ENCODE data around the gene ZNF117.
"Not testable (repeated sequence)": the region's sequence is repeated elsewhere in the genome, so short reads cannot be mapped to it uniquely, and the experiment has no call there.

ZNF117 gene

GRCh38 chr7:64993901-64994300 lies 3.1 kb upstream of the ZNF117 start:
- DNase-seq: no peak

DNA sequence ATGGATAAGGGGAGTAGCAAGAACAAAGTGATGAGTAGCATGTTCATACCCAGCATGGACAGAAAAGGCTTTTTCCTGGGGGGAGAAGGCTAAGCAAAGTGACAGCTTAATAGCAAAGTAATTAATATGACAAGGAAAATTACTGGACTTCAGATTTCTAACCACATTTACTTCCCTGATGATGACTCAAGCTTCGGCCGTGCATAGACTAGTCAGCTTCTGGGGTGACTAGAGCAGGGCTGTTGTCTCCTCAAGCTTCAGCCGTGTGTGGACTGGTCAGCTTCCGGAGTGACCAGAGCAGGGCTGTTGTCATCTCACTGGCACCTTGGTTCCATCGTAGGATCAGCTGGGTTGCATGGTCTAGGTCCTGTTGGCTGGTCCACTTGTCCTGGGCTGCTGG lies 2.1 kb upstream of the ZNF117 start:
- no peak for DNase-seq

GRCh38 chr7:64990216-64990615 lies 620 bp downstream of the ZNF117 start:
- DNase-seq: no peak

- no peak for DNase-seq
These were observed 12.2 kb downstream of the ZNF117 start for GRCh38 chr7:64978497-64979203.

GRCh38 chr7:64965594-64965993 lies 25.2 kb downstream of the ZNF117 start:
- DNase-seq: no peak

DNA sequence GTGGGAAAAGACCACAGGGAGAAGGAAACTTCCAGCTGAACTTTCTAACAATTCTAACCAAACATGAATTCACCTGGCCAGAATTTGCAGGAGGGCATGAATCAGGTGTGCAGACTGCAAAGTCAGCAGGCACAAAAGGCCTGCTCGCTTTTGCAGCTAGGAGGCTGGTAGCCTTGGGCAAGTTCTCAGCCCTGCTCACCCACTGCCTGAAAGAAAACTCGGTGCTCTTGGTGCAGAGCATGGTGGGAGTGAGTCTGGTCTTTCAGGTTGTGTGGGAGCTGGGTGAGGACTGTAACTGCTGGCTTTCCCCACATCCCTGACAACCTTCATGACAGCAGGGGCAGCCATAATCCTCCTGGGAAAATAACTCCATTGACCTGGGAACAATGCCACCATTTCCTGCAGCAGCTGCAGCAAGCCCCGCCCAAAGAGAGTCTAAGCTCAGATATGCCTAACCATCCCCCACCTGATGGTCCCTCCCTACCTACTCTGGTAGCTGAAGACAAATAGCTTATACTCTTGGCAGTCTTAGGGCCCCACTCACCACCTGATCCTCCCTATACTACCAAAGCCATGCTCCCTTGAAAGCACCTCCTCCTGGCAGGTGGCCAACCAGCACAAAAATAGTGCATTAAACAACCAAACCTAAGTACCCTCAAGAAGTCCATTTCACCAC lies 31.6 kb downstream of the ZNF117 start:
- DNase-seq: no peak

DNA sequence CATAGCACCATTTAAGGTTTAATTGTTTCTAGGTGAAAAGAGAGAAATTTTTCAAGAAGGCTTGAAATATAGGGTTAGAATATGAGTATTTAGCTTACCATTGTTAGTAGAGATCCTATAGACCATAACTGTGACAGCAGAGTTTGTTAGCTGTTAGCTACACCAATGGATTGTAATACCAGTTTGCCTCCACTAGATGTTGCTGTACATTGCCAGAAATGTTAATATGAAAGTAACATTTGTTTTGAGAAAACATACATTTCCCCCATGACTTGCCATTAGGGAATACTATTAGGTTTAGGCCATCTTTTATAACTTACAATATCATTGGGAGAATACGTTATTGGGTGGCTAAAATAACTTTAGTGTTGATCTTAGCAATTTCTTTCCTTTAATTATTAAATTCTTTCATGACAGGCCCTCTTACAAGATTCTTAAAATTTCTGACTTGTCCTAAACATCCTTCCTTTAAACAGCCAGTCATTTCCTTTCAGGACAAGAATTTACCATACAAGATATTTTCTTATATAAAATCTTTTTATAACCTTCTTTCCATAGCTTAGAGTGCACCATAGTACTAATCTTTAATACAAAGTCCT lies 39.5 kb downstream of the ZNF117 start:
- no peak for DNase-seq

- not testable (repeated sequence) for DNase-seq
These were observed 40.2 kb downstream of the ZNF117 start for GRCh38 chr7:64950673-64951072.

GRCh38 chr7:64948774-64949173 lies 42.1 kb downstream of the ZNF117 start:
- not testable (repeated sequence) for DNase-seq

GRCh38 chr7:64947252-64948000 lies 43.4 kb downstream of the ZNF117 start:
- DNase-seq: no peak

GRCh38 chr7:64946772-64947171 lies 44.1 kb downstream of the ZNF117 start:
- DNase-seq: peak; percentile 19 to 39

GRCh38 chr7:64945503-64946175 lies 45.2 kb downstream of the ZNF117 start:
- DNase-seq: no peak

GRCh38 chr7:64944667-64945502 lies 46.0 kb downstream of the ZNF117 start:
- not testable (repeated sequence) for DNase-seq

DNA sequence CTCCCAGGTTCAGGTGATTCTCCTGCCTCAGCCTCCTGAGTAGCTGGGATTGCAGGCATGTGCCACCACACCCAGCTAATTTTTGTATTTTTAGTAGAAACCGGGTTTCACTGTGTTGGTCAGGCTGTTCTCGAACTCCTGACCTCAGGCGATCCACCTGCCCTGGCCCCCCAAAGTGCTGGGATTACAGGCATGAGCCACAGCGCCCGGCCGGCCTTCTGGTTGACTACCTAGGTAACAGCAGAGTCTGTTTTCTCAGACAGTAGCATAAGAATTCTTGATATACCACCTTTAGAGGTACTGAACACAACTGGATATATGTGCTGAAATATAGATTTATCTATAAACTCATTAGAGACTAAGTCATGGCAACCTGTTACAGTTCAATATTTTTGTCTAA lies 50.8 kb downstream of the ZNF117 start:
- not testable (repeated sequence) for DNase-seq

DNA sequence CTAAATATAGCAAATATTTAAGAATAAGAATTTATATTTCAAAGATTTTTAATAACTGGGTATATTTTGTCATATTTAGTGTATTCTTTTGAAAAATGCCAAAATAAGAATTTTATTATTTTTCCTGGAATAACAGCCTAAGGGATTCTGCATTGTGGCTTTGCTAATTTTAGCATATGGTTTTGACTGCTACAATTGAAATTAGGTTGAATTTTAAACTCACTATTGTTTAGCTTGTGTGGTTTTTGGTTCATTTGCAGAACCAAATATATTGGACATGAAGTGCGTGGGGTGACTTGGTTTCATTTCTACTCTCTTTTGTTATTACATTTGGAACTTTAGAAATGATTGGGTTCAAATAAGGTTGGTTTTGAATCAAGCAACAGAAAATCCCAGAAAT lies 52.3 kb downstream of the ZNF117 start:
- no peak for DNase-seq

DNA sequence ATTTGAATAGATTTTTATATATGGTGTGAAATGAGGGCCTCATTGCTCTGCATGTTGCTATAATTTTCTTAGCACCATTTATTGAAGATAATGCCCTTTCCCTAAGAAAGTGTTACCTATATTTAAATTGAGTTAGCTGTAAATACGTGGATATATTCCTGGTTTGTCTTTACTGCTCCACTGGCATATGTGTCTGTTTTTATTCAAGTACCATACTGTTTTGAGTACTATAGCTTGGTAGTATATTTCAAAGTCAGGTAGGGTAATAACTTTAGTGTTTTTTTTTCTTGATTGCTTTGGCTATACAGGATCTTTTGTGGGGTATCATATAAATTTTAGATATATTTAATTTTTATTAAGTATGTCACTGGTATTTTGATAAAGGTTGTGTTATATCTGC lies 56.4 kb downstream of the ZNF117 start:
- no peak for DNase-seq

DNA sequence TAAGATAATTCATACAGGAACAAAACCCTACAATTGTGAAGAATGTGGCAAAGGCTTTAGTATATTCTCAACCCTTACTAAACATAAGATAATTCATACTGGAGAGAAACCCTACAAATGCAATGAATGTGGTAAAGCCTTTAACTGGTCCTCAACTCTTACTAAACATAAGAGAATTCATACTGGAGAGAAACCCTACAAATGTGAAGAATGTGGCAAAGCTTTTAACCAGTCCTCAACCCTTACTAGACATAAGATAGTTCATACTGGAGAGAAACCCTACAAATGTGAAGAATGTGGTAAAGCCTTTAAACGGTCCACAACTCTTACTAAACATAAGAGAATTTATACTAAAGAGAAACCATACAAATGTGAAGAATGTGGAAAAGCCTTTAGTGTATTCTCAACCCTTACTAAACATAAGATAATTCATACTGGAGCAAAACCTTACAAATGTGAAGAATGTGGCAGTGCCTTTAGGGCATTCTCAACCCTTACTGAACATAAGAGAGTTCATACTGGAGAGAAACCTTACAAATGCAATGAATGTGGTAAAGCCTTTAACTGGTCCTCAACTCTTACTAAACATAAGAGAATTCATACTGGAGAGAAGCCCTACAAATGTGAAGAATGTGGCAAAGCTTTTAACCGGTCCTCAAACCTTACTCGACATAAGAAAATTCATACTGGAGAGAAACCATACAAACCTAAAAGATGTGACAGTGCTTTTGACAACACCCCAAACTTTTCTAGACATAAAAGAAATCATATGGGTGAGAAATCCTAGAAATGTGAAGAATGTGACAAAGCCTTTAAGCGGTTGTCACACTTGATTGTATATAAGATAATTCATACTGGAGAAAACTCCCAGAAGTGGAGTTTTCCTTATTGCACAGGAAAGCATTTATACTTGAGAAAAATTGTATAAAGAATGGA lies 62.3 kb downstream of the ZNF117 start:
- DNase-seq: not testable (repeated sequence)

Measured in stimulated activated CD4-positive, alpha-beta T cell treated with anti-CD3 and anti-CD28 coated beads, Interleukin-2, amount 100 ng/mL, for 24 hours (primary cell).